Measurements from ENCODE around the gene R3HDM4.
A peak's percentile ranks its signal among the peaks of the same experiment; 100 is the strongest.

The R3HDM4 gene

GRCh38 chr19:947090-947706 lies 34.2 kb upstream of the R3HDM4 start:
- no peak for DNase-seq

DNA sequence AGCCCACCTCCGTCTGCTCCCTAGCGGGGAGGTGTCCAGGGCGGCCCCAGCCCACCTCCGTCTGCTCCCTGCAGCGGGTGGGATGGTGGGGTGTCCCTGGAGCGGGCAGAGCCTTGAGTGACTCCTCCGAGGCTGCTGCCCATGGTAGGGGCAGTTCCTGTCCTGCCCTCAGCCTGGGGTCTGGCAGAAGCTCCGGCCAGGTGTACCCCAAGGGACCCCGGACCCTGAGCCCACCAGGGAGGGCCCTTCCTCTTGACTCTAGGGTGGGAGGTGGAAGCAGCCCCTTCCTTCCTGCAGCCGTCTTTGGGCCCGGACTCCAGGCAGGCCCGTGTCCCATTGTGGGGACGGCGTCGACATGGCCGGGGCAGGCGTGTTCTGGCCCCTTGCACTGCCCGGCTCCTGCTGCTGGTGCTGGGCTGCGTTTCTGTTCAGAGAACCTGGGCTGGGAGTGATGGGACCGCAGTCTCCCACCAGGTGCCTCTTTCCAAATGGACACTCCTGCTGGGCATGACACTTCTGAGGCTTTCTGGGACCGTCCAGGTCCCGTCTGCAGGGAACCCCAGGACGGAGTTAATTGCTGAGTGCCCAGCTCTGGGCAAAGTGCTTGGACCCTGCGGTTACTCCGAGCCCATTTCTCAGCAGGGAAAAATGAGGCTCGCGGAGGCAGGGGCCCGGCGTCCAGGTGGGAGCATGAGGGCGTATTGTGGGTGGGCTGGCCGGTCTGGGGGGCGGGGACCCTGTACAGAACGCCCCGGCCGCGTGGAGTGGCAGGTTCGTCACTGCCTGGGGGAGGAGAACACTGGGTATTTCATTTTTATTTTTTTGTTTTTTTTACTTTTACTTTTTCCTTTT lies 32.6 kb upstream of the R3HDM4 start:
- DNase-seq = no peak

DNA sequence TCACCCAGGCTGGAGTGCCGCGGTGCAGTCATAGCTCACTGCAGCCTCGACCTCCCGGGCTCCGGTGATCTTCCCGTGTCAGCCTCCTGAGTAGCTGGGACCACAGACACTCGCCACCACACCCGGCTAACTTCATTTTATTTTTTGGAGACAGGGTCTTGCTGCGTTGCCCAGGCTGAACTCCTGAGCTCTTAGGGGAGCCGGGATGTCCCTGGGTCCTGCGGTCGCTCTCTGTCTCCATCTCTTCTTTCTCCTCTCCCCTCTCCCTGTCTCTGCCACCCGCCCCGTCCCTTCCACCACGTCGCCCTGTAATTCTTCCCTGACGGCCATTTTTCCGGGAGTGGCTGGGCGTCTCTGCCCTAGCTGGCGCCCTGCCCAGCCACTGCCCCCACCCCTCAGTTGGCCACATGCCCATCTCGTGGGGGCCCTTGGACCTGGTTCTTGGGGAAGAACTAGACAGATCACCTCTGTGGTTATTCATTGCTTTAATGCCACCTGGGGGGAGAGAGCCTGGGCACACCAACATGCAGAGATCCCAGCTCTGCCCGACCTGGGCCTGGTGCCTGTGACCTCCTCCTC lies 31.7 kb upstream of the R3HDM4 start:
- peak in 2 of 3 experiments; percentile 27 to 56 for DNase-seq

DNA sequence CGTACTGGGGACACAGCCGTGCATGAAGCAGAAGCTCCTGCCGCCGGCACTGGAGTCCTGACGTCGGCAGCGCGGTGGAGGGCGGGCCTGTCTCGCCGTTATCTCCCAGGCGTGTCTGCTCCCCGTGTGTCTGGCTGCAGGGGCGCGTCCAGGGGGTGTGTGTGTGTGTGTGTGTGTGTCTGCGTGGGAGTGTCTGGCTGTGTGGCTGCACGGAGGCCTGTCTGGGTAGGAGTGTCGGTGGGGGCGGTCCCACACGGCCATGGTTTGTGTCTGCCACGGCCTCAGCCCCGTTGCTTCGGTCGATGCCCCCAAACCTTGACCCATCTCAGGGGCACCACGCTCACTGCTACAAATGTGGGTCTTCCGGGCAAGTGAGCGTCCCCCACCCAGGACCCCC lies 31.1 kb upstream of the R3HDM4 start:
- DNase-seq = no peak

- no peak for DNase-seq
These were observed 30.6 kb upstream of the R3HDM4 start for GRCh38 chr19:943551-944170.

DNA sequence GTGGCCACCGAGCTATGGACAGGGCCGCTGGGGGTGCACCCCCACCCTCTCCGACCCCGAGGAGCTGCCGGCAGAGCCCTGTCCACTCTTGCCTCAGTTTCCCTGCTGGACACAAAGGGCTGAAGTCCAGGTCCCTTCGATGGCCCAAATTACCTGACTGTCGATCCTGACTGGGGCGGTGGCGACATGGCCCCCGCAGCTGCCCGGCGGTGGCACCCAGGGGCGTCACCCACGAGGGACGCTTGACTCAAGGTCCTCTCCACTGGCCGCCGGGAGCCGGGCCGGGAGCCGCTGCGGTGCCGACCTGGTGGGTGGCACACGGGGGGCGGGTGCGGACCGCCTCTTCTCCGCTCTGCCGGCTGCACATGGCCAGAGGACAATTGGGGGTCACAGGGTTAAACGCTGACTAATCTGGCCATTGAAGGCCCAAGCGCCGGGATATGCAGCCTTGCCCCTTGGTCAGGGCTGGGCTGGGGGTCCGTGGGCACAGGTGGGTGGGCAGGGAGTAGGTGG lies 29.2 kb upstream of the R3HDM4 start:
- no peak for DNase-seq

- no peak for DNase-seq
These were observed 28.5 kb upstream of the R3HDM4 start for GRCh38 chr19:941292-942132.

GRCh38 chr19:940591-941291 lies 27.7 kb upstream of the R3HDM4 start:
- DNase-seq = peak in 2 of 3 experiments; percentile 90 to 97

- no peak for DNase-seq
These were observed 26.9 kb upstream of the R3HDM4 start for GRCh38 chr19:939922-940321.

DNA sequence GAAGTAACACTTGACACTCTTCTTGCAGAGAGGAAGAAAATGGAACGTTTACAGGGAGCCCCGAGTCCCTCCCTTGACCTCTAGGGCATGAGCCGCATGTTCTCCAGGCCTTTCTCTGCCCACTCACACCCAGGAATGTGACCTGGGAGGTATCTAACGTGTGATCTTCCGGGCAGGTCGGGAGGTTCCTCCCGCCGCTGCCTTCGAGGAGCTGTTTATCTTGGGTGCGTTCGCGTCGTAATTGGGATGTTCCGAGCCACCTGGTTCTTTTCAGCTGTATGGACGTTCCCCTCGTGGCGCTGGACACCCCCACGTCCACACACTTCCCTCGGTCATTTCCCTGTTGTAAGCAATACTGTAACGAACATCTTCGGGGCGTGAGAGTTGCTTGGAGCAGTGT lies 26.4 kb upstream of the R3HDM4 start:
- no peak for DNase-seq

- no peak for DNase-seq
These were observed 25.4 kb upstream of the R3HDM4 start for GRCh38 chr19:938233-938923.

DNA sequence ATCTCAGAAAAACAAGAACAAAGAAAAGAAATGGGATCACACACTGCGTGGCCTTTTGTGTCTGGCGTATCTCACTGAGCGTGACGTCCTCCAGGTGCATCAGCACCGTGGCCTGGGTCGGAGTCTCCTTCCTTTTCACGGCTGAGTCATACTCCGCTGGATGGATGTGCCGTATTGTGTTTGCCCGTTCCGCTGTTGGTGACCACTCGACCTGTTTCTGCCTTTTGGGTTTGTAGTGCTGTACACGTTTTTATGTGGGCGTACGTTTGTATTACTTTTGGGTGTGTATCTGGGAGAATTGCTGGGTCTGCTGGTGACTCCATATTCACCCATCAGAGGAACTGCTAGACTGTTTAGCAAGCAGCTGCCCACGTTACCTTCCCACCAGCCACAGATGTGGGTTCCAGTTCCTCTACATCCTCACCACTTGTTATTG lies 24.3 kb upstream of the R3HDM4 start:
- no peak for DNase-seq

DNA sequence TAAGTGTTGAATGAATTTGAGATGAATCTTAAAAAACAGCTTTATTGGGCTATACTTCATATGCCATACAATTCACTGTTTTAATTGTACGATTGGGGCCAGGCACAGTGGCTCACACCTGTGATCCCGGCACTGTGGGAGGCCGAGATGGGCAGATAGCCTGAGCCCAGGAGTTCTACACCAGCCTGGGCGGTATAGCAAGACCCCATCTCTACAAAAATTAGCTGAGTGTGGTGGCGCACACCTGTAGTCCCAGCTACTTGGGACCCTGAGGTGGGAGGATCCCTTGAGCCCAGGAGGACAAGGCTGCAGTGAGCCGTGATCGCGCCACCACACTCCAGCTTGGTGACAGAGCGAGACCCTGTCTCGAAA lies 23.1 kb upstream of the R3HDM4 start:
- no peak for DNase-seq

GRCh38 chr19:934865-935479 lies 22.0 kb upstream of the R3HDM4 start:
- peak in 2 of 3 experiments; percentile 82 to 88 for DNase-seq

GRCh38 chr19:934197-934840 lies 21.3 kb upstream of the R3HDM4 start:
- no peak for DNase-seq

- DNase-seq = no peak
These were observed 20.5 kb upstream of the R3HDM4 start for GRCh38 chr19:933553-933882.

GRCh38 chr19:932648-933552 lies 19.9 kb upstream of the R3HDM4 start:
- DNase-seq = no peak

GRCh38 chr19:931860-932647 lies 19.0 kb upstream of the R3HDM4 start:
- DNase-seq = no peak
